ENCODE measurements around the gene LPP.

Gene LPP

GRCh38 chr3:188923671-188924070 is 769.7 kb downstream of the LPP start:
- no peak for DNase-seq

- DNase-seq: no peak
Observed at GRCh38 chr3:188925376-188925775, 771.4 kb downstream of the LPP start.

GRCh38 chr3:188926111-188926510 is 772.2 kb downstream of the LPP start:
- no peak for DNase-seq

- no peak for DNase-seq
Observed at GRCh38 chr3:188926741-188927511, 773.0 kb downstream of the LPP start.

GRCh38 chr3:188927971-188928370 is 774.0 kb downstream of the LPP start:
- DNase-seq: no peak

GRCh38 chr3:188929137-188929536 is 775.2 kb downstream of the LPP start:
- no peak for DNase-seq

- no peak for DNase-seq
Observed at GRCh38 chr3:188931036-188931435, 777.1 kb downstream of the LPP start.

- DNase-seq: no peak
Observed at GRCh38 chr3:188931531-188931930, 777.6 kb downstream of the LPP start.

- DNase-seq: no peak
Observed at GRCh38 chr3:188934989-188935388, 781.0 kb downstream of the LPP start.

GRCh38 chr3:188936597-188937107 is 782.7 kb downstream of the LPP start:
- no peak for DNase-seq

- DNase-seq: no peak
Observed at GRCh38 chr3:188937389-188937788, 783.4 kb downstream of the LPP start.

GRCh38 chr3:188938999-188939398 is 785.0 kb downstream of the LPP start:
- no peak for DNase-seq

- no peak for DNase-seq
Observed at GRCh38 chr3:188939814-188940572, 786.0 kb downstream of the LPP start.
